Upper lobe of left lung (tissue), 6 donors: ENCODE measurements around the gene ITIH5. TPM values are rescaled to one million over a fixed set of nuclear protein-coding genes. Genes with fewer than 3 reads are reported as not detected.

ENCODE experiments used
- ATAC-seq, 2 donors: fragments of 200-7000 bp; cut with Tn5 transposase; one replicate each; pipeline ENCODE4 v1.9.1; 2022; ENCODE audit warnings: mild to moderate bottlenecking in 2 of 2, moderate library complexity in 2 of 2; ENCODE audit not compliant: low FRiP score in 2 of 2
- DNase-seq, 2 donors: peaks; one replicate each; pipeline ENCODE4 v3.0.0-alpha.2; 2019 to 2020
- H3K27ac ChIP-seq, 4 donors: fragments of 200-600 bp; sonication (generic); one replicate each; pipeline ENCODE4 v1.5.1; 2016 to 2019
- H3K27me3 ChIP-seq, 4 donors: fragments of 200-600 bp; sonication (generic); one replicate each; pipeline ENCODE4 v1.5.1; 2017 to 2019
- H3K36me3 ChIP-seq, 4 donors: fragments of 200-600 bp; sonication (generic); one replicate each; pipeline ENCODE4 v1.5.1; 2016 to 2019
- H3K4me1 ChIP-seq, 4 donors: fragments of 200-600 bp; sonication (generic); one replicate each; pipeline ENCODE4 v1.5.1; 2018 to 2019
- H3K4me3 ChIP-seq, 4 donors: fragments of 200-600 bp; sonication (generic); one replicate each; pipeline ENCODE4 v1.5.1; 2017 to 2019; ENCODE audit warnings: mild to moderate bottlenecking in 2 of 4, moderate library complexity in 1 of 4
- H3K9me3 ChIP-seq, 4 donors: fragments of 200-600 bp; sonication (generic); one replicate each; pipeline ENCODE4 v1.5.1; 2018 to 2019
- CTCF ChIP-seq, 6 experiments: fragments of 450-650 bp in 4 of 6; fragments of 200-600 bp in 2 of 6; sonication (generic) in 2 of 6; IDR thresholded peaks; one replicate each; pipeline ENCODE4 v1.5.1; 2016 to 2019; ENCODE audit warnings: antibody characterized with exemption in 6 of 6
- EP300 ChIP-seq, 4 donors: sonication (generic); formaldehyde crosslinking; IDR thresholded peaks; one replicate each; pipeline ENCODE4 v1.5.1; 2017; ENCODE audit warnings: antibody characterized with exemption in 4 of 4, control low read depth in 2 of 4
- POLR2A ChIP-seq, 4 donors: fragments of 450-650 bp; IDR thresholded peaks; one replicate each; pipeline ENCODE4 v1.5.1; 2016 to 2017; ENCODE audit warnings: antibody characterized with exemption in 4 of 4, mild to moderate bottlenecking in 2 of 4
- POLR2AphosphoS5 ChIP-seq, 2 donors: sonication (generic); formaldehyde crosslinking; IDR thresholded peaks; one replicate each; pipeline ENCODE4 v1.5.1; 2017; ENCODE audit warnings: antibody characterized with exemption in 2 of 2
- WGBS, 2 donors: methylation state at CpG; one replicate each; pipeline ENCODE4 v1.1.5; 2017 to 2018; 5-methylcytosine and 5-hydroxymethylcytosine counted together
- total RNA-seq, 6 donors: library from RNA; depleted of rRNA in 4 of 6; stranded (reverse); fragments of >200 nt in 4 of 6; gene quantifications; one replicate each; pipeline versions ENCODE4 v1.1.0 to v1.2.1, GENCODE V29; 2016 to 2021
- donor health status: DM: no; HTN: no; CAD: no; lungs with moderate emphysema.
- donor health status: DM: no; HTN: yes; CAD: no; lungs with severe emphysema.

ITIH5 gene
- total RNA-seq, 6 donors from 2014 or later: 9.7 to 21.0 (median 11.6) TPM

GRCh38 chr10:7707858-7708622 lies 41.3 kb upstream of the ITIH5 start:
- WGBS, 2 donors: 80 to 83% methylated on average over 5 of the region's 5 CpGs
- H3K9me3 ChIP-seq: no peaks in the 10 kb centered on the region

GRCh38 chr10:7707102-7707501 lies 40.3 kb upstream of the ITIH5 start:
- no peaks in the 10 kb centered on the region for H3K27me3 ChIP-seq
- H3K4me3 ChIP-seq: no peak overlapping the region
- no peak overlapping the region for H3K27ac ChIP-seq
- DNase-seq (no peak), ATAC-seq (no peak)
- no peaks in the 10 kb centered on the region for H3K9me3 ChIP-seq
- WGBS, 2 donors: 40 to 44% methylated on average over 4 of the region's 4 CpGs
- H3K36me3 ChIP-seq: no peaks in the 10 kb centered on the region
- TF ChIP-seq EP300 (IDR thresholded peaks at IDR 0.05): no peak
- no peak for TF ChIP-seq CTCF (IDR thresholded peaks at IDR 0.05)
- no peak for TF ChIP-seq POLR2A (IDR thresholded peaks at IDR 0.05)
- TF ChIP-seq POLR2AphosphoS5 (IDR thresholded peaks at IDR 0.05): no peak
- H3K4me1 ChIP-seq: no peaks in the 10 kb centered on the region

More at GRCh38 chr10:7707858-7708622, 41.3 kb upstream of the ITIH5 start:
- Histone ChIP-seq H3K4me3 (no peak overlapping the region), H3K27me3 (no peaks in the 10 kb centered on the region), H3K4me1 (no peaks in the 10 kb centered on the region), H3K27ac (no peak overlapping the region), H3K36me3 (no peaks in the 10 kb centered on the region)
- no peak for DNase-seq
- ATAC-seq: no peak
- TF ChIP-seq POLR2A (IDR thresholded peaks at IDR 0.05): no peak
- TF ChIP-seq EP300 (IDR thresholded peaks at IDR 0.05): no peak
- no peak for TF ChIP-seq POLR2AphosphoS5 (IDR thresholded peaks at IDR 0.05)
- no peak for TF ChIP-seq CTCF (IDR thresholded peaks at IDR 0.05)

- no peaks in the 10 kb centered on the region for H3K36me3 ChIP-seq
- H3K4me3 ChIP-seq: no peak overlapping the region
- H3K4me1 ChIP-seq: no peaks in the 10 kb centered on the region
- ATAC-seq (no peak), DNase-seq (no peak)
- no peaks in the 10 kb centered on the region for H3K27me3 ChIP-seq
- H3K9me3 ChIP-seq: no peaks in the 10 kb centered on the region
- 74 to 77% methylated on average over 4 of the region's 4 CpGs for WGBS, 2 donors
- no peak for TF ChIP-seq CTCF (IDR thresholded peaks at IDR 0.05)
- no peak for TF ChIP-seq POLR2AphosphoS5 (IDR thresholded peaks at IDR 0.05)
- TF ChIP-seq POLR2A (IDR thresholded peaks at IDR 0.05): no peak
- TF ChIP-seq EP300 (IDR thresholded peaks at IDR 0.05): no peak
- no peak overlapping the region for H3K27ac ChIP-seq
These were observed 39.8 kb upstream of the ITIH5 start for GRCh38 chr10:7706534-7707073.

- TF ChIP-seq EP300 (IDR thresholded peaks at IDR 0.05) (no peak), POLR2A (IDR thresholded peaks at IDR 0.05) (no peak), CTCF (IDR thresholded peaks at IDR 0.05) (no peak), POLR2AphosphoS5 (IDR thresholded peaks at IDR 0.05) (no peak)
These were observed 38.6 kb upstream of the ITIH5 start for GRCh38 chr10:7705341-7705740.

More at GRCh38 chr10:7705341-7705740, 38.6 kb upstream of the ITIH5 start:
- ATAC-seq (no peak), DNase-seq (no peak)
- H3K27me3 ChIP-seq: no peaks in the 10 kb centered on the region
- H3K36me3 ChIP-seq: no peaks in the 10 kb centered on the region
- H3K4me1 ChIP-seq: no peaks in the 10 kb centered on the region
- no peaks in the 10 kb centered on the region for H3K9me3 ChIP-seq
- 78 to 83% methylated on average over 3 of the region's 3 CpGs for WGBS, 2 donors
- no peak overlapping the region for H3K4me3 ChIP-seq
- H3K27ac ChIP-seq: no peak overlapping the region
